Hematopoietic multipotent progenitor cell treated with erythropoietin and hydrocortisone succinate and interleukin-3 and kit ligand, for 8 days (in vitro differentiated cells): Measurements from ENCODE around the gene HMG20B.

Source experiments
- DNase-seq: peaks from one replicate; pipeline ENCODE4 v3.0.0-alpha.2; 2015

Gene HMG20B

DNA sequence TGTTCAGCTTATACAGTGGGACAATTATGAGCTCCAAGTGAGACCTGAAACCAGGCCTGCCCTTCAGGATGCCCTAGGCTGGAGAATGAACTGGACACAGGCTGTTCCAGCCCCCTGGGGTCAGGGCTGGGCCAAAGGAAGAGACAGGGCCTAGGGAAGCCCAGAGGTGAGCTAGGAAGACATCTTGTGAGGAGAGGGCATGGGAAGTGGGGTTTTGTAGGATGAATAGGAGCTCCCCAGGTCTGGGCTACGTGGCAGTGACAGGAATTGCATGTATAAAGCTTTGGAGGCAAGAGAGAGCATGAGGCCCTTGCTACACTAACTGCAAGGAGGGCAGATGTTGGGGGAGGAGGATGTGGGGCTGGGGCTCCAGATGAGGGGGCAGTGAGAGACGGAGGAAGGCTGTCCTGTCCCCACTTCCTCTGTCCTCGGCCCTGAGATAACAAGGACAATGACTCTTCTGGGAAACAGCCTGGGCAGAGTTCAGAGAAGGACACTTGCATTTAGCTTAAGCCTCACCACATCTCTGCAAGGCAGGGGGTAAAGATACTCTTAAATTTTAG lies 35.4 kb downstream of the HMG20B start:
- peak; percentile 51 for DNase-seq

DNA sequence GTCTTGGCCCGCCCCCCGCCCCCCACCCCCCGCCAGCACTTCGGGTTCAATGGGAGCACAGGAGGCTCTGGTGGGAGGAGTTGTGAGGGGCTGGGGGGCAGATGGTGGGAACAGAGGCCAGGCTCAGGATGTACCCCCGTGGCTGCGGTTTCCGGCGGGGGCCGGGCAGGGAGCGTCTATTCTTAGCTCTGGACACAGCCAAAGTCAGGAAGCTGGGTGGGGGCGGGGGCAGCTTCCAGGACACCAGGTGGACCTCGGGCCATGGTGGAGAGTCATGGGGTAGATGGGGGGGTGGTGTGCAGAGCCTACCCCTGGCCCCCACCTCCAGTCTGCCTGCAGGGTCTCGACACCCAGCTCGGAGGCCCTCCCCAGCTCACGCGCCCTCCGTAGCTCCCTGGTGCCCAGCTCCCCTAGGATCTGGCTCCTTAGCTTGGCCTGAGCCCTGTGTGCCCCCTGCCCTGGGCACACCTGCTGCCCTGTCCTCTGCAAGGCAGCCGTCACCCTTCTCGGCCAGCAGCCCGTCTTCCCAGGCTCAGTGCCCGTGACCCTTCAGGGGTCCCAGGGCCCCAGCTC lies 36.1 kb downstream of the HMG20B start:
- peak; percentile 21 for DNase-seq

DNA sequence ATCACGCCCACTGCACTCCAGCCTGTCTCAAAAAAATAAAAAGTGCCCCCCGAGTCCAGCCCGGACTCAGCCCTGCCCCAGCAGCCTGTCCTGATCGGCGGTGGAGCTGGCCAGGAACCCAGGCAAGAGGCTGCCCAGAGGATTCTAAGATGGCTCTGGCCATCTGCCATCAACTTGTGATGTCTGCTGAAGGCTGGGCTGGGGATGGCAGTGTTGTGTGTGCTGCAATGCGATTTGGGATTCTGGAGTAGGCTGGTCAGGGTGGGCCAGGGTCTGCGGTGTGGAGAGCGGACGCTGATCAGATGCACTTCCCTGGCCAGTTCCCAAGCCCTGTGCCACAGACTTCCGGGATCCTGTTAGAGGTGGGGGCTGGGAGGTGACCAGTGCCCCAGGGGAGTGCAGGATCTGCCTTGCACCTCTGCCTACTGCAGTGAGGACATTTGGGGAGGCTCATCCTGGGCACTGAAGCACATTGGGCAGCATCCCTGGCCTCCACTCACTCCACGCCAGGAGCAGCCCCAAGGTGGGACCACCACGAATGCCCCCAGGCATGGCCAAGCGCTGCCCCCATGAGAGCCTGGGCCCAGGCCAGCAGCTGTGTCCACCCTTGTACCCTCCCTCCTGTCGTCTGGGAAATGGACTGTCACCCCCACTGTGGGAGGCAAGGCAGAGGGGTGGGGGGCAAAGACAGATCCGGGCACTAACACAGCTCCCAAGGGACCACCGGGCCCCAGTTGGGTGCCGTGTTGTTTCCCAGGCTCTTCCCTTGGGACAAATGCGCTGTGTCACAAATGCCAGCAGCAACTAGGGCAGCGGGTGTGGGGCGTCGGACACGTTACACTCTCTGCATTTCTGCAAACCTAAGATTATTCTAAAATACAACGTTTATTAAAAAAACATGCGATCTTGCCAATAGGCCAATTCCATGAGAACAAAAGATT lies 37.3 kb downstream of the HMG20B start:
- no peak for DNase-seq

DNA sequence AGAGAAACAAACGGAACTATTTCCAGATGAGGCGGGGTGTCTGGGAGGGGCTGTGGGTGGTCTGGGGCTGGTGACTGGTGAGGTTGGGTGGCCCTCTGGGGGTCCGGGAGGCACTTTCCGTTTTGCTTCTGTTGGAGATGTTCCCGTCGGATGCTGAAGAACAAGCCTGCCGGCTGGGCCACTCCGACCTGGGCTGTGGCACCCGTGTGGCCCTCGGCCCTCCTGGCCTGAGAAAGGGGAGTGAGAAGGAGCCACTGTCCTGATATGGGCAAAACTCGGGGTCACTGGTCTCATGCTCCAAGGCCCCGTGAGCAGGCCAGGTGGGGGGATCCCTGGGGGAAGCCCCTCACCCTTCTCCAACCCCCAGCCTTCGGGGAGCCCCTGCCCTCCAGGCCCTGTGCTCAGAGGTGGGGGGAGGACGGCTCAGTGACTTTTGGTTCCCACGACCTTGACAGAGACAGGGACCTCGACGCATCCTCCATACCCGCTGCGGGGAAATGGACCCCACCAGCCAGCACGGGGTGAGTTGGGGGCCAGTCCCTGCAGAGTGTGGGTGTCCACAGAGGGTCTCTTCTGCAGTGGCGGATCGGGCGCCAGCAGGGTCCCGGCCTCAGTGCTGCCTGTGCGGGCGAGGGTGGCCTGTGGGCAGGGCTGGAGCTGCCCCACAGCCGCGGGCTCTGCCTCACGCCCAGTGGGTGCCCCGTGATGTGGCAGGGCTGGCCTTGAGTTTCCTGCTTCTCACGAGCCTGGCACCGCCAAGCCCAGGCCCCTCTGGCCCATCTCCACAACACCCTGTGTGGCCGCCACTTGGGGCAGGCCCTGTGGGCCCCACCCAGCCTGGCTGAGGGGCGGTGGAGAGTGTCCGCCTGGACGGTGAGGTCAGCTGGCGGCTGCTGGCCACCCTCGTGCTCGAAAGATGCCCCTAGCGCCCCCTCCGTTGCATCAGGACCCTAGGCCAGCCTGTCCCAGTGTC lies 38.3 kb downstream of the HMG20B start:
- no peak for DNase-seq

DNA sequence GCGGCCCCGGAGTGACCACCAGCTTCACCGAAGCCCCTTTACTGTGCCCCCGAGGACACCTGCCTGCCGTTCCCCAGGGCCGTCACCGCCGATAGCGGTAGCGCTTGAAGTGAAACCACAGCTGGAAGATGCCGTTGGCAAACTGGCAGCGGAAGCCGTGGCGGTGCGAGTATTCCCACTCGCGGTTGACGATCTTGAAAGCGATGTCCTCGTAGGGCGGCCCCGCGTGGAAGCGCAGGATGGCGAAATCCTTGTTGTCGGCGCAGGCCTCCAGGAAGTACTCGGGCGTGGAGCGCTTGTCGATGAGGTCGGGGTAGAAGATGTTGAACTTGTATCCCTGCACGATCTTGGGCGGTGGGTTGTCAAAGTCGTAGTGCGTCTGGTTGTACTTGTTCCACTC lies 39.1 kb downstream of the HMG20B start:
- DNase-seq: no peak

DNA sequence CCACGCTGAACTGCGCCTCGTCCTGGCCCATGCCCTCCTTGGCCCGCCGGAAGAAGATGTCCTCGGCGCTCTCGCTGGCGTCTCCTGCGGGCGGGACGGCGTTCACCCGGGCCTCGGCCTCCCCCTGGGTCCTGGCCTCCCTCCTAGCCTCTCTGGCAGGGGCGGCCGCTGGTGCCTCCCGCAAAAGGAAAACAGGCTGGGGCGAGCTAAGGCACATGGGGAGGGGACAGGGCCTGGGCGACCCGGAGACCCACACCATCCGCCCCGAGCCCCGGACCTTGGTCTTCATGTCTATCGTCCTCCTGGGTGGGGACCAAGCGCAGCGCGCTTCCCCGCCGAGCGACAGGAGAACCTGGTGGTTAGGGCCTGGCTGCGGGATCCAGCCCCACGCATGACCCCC lies 39.6 kb downstream of the HMG20B start:
- no peak for DNase-seq

DNA sequence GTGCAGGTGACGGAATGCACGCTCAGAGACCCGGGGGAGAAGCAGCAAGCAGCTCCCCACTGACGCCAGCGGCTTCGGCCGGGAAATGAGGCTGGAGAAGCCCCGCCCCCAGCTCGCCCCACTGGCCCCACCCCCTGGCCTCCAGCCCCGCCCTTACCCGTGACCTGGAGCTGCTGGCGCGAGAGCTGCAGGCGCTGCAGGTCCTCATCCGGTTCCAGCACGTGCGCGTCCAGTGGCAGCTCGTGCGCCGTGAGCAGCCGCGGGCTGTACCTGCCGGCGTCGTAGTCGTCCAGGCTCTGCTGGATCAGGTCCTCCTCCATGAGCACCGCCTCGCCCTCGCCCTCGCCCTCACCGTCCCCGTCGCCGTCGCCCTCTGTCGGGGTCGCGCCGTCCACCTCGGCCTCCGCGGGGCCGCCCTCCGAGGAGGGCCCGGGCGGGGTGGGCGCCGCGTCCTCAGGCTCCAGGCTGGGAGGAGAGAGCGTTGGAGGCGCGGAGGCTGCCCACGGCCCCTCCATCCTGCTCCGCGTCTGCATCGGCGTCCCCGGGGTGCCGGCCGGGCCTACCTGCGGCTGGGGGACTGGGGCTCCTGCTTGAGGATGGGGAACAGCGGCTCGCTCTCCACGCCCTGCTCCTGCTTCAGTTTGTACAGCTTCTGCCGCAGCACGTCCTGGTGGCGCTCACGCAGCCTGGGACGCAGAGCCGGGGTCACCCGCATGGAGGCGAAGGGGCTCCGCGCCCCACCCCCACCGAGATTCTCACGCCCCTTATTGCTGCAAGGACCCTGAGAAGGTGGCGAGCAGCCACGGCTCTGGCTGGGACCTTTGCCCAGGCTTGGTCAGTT lies 40.4 kb downstream of the HMG20B start:
- no peak for DNase-seq

DNA sequence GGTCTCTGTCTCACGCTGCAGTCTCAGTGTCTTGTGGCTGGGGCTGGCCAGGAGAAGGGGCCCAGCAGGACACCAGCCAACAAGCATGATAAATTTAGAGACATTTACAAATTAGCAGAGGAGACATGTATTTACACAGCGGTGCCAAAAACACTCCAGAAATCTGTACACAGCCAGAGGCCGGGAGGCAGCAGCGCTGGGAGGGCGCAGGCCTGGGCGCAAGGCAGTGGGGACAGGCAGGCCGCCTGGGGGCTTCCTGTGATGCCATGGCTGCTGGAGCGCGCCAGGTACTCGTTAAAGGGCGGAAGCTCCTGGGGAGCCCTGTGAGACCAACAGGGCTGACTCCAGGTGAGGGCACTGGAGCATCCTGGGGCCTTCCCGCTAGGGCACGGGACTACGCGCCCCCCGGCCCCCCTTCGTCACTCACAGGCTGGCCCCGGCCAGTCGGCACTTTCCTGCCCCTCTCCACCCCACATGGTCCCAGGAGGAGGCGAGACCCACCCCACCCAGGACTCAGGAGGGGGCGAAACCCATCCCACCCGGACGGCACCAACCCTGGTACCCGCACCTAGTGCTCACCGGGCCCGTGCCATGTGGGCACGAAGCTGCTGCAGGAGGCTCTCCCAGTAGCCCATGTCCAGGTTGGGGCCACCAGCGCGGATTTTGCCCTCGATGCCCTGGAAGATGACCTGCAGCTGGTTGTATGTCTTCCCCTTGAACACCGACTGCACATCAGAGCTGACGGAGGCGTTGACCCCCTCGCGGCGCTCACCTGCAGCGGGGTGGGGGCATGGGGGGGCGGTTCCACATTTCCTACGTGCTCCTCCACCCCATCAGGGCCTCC lies 41.3 kb downstream of the HMG20B start:
- no peak for DNase-seq

DNA sequence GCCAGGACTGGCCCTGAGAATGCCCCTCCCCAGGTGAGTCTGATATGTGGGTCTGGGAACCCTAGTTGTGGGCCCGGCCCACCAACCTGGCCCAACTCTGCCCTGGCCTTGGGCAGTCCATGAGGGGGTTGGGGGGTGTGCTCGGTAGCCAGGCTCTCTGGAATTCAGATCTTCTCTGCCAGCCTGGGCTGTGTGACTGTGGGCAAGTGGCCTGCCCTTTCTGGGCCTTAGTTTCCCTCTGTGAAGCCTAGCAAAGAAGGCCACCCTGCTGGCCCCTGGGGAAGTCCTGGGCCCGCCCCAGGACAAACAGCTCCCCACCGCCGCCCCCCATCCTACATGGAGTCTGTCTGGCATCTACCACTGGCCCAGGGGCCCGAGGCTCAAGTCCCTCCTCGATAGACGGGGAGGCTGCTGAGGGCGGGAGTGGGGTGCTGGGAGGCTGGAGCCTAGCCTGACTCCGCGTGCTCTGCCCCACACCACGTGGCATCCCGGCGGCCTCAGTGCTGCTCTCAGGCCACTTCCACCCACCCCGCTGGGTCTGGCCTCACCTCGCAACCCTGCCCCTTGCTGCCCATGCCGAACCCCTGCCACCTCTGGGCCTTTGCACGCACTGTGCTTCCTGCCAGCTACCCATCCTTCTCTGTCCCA lies 42.2 kb downstream of the HMG20B start:
- no peak for DNase-seq

DNA sequence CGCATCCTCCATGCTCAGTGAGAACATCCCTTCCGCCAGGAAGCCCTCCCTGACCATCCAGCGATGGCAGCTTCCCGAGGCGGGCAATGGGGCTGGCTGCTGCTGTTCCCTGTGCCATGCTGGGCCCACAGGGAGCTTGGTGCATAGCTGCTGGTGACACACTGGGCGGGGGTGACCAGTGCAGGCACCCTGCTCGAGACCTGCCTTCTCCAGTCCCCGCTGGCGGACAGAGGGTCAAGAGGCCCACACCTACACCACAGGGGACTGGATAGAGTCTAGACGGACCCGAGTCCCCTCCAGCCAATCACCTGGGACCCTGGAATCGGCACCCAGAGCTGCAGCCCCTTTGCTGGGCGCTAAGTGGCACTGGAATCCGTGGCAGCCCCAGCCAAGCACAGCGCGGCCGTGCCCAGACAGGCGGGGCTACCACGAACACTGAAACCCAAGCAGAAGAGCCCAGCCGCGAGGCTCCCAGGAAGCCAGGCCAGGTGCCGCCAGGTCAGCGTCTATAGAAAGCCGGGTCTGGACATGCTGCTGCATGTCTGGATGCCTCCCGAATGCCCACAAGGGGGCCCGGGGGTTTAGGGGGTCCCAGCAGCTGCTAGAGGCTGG lies 42.9 kb downstream of the HMG20B start:
- DNase-seq: no peak

DNA sequence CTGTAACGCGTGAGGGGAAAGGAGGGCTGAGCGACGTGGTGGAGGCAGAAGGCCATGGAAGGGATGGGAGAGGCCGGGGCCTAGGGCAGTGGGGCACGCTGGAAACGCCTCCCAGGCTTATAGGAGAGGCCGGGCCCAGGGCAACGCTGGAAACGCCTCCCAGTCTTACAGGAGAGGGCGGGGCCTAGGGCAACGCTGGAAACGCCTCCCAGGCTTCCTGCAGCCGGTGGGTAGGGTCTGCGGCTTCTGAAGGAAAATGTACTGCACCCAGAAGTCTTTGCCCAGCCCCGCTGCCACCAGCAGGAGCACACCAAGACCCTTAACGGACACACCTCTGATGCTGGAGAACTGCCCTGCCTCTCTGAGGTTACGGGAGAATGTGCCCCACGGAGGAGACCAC lies 44.7 kb downstream of the HMG20B start:
- peak; percentile 36 for DNase-seq

DNA sequence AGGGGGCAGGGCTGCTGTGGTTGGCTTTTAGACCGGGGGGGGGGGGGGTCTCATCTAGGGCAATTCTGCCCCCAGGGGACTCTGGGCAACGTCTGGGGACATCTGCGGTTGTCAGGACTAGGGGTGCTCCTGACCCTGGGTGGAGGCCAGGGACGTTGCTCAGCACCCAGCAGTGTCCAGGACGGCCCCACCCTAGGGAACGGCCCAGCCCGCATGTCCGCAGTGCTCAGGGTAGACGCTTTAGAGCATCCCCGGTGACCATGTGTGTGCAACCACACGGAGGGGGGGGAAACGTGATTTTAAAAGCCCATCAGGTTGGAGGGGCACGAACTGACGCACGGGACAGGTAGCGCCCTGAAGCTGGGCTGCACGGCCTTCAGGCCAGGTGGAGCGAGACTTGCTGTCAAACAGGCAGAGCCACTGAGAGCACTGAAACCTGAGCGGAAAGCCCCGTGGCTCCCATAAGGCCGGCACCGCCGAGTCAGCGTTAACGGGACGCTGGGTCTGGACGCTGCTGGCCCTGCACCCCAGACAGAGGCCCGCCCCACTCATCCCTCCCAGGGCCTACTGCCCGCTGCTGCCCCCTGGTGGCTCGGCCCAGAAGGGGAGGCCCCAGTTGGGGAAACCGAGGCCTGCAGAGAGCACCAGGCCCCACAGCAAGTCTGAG lies 45.5 kb downstream of the HMG20B start:
- peak; percentile 44 for DNase-seq

DNA sequence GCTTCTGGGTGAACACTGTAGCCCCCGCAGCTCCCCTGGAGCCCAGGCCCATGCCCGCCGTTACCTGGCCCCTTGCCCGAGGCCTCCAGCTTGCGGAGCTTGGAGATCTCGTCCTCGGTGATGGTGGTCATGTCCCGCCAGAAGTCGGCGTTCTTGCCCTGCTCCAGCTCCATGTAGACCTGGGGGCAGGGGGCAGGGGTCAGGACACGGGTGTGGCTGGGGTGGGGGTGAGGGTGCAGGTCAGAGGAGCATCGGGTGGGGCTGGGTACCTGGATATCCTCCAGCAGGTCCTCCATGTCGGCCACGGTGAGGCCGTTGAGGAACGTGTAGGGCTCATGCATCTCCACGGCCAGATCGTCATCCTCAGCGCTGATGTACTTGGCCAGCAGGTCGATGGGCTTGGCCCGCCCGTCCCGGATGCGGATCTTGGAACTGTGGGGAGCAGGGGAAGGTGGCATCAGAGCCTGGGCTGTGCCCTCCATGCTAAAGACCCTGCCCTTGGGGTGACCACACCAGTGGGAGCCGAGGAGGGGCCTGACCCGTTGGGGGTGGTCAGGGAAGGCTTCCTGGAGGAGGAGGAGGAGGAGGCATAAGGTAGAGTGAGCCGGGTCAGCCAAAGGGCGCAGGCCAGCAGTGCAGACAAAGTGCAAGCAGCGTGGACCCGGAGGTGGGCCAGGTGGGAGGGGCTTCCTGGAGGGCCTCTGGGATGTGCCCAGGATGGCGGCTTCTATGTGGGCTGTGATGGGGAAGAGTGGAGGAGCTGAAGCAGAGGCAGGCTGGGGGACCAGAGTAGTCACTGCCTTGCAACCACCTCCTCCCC lies 46.3 kb downstream of the HMG20B start:
- no peak for DNase-seq

DNA sequence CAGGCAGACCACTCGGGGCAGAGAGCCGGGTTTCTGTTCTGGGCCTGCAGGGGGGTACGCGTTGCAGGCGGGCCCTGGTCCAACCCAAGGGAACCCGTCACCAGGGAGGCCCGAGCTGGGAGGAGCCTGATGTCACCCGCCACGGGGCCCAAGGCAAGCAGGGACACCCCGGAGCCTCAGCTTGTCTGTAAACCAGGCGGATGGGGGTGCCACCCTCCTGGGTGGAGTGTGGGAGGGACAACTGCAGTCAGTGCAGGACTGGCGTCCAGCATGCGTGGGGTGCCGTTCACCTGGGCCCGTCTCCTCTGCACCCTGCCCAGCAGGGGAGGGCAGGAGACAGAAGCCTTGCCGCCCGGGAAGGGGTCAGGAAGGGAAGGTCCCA lies 46.9 kb downstream of the HMG20B start:
- no peak for DNase-seq

DNA sequence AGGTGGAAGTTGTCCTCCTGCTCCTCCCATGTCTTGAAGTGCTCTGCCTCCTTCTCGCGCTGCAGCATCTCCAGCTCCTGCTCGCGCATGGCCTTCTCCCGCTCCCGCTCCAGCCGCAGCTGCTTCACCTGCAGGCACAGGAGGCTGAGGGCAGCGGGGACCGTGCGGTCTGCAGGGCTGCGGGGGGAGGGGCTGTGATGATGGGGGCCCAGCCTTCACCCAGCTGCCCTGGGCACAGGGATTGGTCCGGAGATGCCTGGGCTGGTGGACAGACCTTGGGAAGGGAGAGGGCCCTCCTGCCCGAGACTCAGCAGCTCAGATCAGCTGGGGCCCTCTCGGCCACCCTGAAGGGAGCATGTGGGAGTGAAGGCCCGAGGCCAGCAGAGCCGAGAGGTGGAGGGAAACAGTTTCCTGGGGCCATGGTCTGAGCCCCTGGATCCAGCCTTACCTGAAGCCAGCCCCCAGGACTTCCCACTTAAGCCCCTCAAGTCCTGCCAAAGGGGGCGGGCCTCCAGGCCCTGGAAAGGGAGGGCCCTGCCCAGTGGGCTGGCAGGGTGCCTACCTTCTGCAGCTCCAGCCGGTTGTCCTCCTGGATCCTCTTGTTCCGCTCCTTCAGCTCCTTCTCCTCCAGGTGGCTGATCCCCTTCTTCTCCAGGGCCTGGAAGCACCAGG lies 47.5 kb downstream of the HMG20B start:
- no peak for DNase-seq

DNA sequence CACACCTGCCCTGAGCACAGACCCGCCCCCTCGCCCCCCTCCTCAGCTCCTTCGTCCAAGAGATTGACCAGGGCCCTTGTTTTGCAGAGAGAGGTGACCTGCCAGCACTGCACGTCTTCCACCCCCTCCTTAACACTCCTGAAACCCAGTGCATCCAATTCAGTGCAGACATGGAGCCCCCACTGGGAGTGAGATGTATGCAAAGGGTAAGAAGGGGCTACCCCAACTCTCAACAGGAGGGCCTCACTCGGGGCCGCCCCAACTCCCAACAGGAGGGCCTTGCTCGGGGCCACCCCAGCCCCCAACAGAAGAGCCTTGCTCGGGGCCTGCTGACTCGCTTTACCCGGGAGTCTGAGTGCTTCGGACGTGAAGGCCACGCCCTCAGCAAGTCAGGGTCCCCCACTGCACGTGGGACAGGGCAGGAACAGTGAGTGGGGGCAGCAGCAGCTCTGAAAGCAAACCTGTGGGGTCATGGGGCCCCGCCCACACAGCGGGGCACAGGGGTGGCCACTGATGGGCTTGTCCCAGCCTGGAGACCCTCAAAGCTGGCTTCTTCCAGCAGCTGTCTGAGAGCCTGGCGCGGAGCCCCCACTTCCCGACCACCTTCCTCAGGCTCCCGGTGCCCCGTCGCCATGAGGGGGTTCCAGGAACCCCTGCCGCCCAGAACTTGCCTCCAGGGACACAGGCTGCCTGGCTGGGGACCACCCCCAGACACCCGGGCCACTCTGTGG lies 48.2 kb downstream of the HMG20B start:
- DNase-seq: no peak

DNA sequence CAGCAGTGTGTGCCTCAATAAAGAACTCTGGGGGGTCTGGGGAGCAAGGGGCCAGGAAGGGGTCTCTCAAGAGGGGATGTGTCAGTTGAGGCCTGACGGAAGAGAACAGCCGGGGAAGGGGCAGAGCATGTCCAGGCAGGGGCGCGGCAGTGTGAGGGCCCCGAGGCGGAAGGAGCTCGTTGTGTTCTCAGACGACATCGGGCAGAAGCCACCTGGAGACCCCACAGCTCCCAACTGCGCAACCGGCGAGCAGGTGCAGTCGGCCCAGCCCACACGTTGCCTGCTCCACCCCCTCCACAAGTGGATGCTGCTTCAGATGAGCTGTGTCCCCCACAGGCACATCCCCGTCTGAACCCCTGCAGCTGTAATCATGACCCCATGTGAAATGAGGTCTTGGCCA lies 48.9 kb downstream of the HMG20B start:
- no peak for DNase-seq
